Astrocyte of the spinal cord (primary cell): ENCODE data around the gene ZNF101.

Source experiments
- DNase-seq: peaks from one replicate; pipeline ENCODE4 v3.0.0; 2011; ENCODE audit warnings: low read depth, low spot score
- H3K4me3 ChIP-seq: 2 replicates; pipeline ENCODE4 v1.5.1; 2011; ENCODE audit warnings: low read depth, mild to moderate bottlenecking, low read length, moderate library complexity
- CTCF ChIP-seq: IDR thresholded peaks from 2 replicates; pipeline ENCODE4 v1.5.1; 2012; ENCODE audit warnings: low read depth, mild to moderate bottlenecking, low read length, inconsistent platforms
- in situ Hi-C: cut with HindIII; loops from 2 replicates; pipeline ENCODE4 v1.10.0; 2017; ENCODE audit warnings: low sequenced_read_pairs

ZNF101 gene

GRCh38 chr19:19711934-19712828 lies 43.5 kb downstream of the ZNF101 start:
- no peak overlapping the region for H3K4me3 ChIP-seq
- TF ChIP-seq CTCF = no peak
- in situ Hi-C loops = no loop called here
- DNase-seq = peak; percentile 15

- TF ChIP-seq CTCF = no peak
- no peak overlapping the region for H3K4me3 ChIP-seq
- in situ Hi-C loops = no loop called here
- DNase-seq = no peak
Measured at GRCh38 chr19:19719798-19720197, 51.2 kb downstream of the ZNF101 start.

- TF ChIP-seq CTCF = no peak
- no peak for DNase-seq
- in situ Hi-C loops = no loop called here
- H3K4me3 ChIP-seq = no peak overlapping the region
Measured at GRCh38 chr19:19721896-19722295, 53.3 kb downstream of the ZNF101 start.

- H3K4me3 ChIP-seq = peak within 1 kb of the TSS; percentile 73
- peak; percentile 34 for TF ChIP-seq CTCF
- peak; percentile 91 for DNase-seq
- in situ Hi-C loops = no loop called here
Measured at GRCh38 chr19:19732579-19733501, 64.2 kb downstream of the ZNF101 start, which contains the start of gene ZNF14. Gene ZNF14, minus strand, starts transcription at chr19:19733112. Its CDS starts 154 bp downstream, at chr19:19732958.
